Lung (tissue), 12 donors: ENCODE measurements around the gene CCPG1. TPM values are rescaled to one million over a fixed set of nuclear protein-coding genes. Genes with fewer than 3 reads are reported as not detected.

ENCODE experiments used
- ATAC-seq: fragments of 200-7000 bp; cut with Tn5 transposase; one replicate; pipeline ENCODE4 v1.9.1; 2020; ENCODE audit warnings: moderate number of reproducible peaks; ENCODE audit not compliant: insufficient read depth, low FRiP score
- DNase-seq, 3 donors: peaks; one replicate each; pipeline ENCODE4 v3.0.0-alpha.2; 2013 to 2017
- H3K27ac ChIP-seq, 2 donors: one replicate each; pipeline ENCODE4 v1.5.1; 2013; ENCODE audit warnings: mild to moderate bottlenecking in 2 of 2, moderate library complexity in 2 of 2, control low read depth in 1 of 2, inconsistent platforms in 1 of 2, low read depth in 1 of 2, low read length in 1 of 2
- H3K27me3 ChIP-seq, 3 donors: one replicate each; pipeline ENCODE4 v1.5.1; 2013; ENCODE audit warnings: low read length in 2 of 3; ENCODE audit not compliant: control insufficient read depth in 3 of 3, insufficient read depth in 3 of 3
- H3K36me3 ChIP-seq, 4 donors: one replicate each; pipeline ENCODE4 v1.5.1; 2013; ENCODE audit warnings: low read length in 4 of 4, mild to moderate bottlenecking in 1 of 4, moderate library complexity in 1 of 4; ENCODE audit not compliant: control insufficient read depth in 4 of 4, insufficient read depth in 4 of 4
- H3K4me1 ChIP-seq, 5 donors: one replicate each; pipeline ENCODE4 v1.5.1; 2013; ENCODE audit warnings: low read length in 5 of 5, mild to moderate bottlenecking in 2 of 5, moderate library complexity in 1 of 5; ENCODE audit not compliant: control insufficient read depth in 5 of 5, insufficient read depth in 5 of 5
- H3K4me3 ChIP-seq: one replicate; pipeline ENCODE4 v1.5.1; 2013; ENCODE audit warnings: mild to moderate bottlenecking, control low read depth, moderate library complexity
- H3K9ac ChIP-seq, 2 donors: one replicate each; pipeline ENCODE4 v1.5.1; 2013; ENCODE audit warnings: low read length in 2 of 2, control low read depth in 1 of 2; ENCODE audit not compliant: insufficient read depth in 1 of 2
- H3K9me3 ChIP-seq, 4 donors: one replicate each; pipeline ENCODE4 v1.5.1; 2013; ENCODE audit warnings: low read length in 3 of 4, mild to moderate bottlenecking in 1 of 4, moderate library complexity in 1 of 4; ENCODE audit not compliant: control insufficient read depth in 4 of 4, insufficient read depth in 3 of 4
- WGBS, 2 donors: extraction: QIAGEN DNeasy Blood & Tissue Kit; methylation state at CpG; one replicate each; pipeline ENCODE4 v1.1.7; 2013; 5-methylcytosine and 5-hydroxymethylcytosine counted together
- polyA plus RNA-seq, 2 donors: library from polyadenylated mRNA; stranded (reverse); fragments of 200-250 nt; gene quantifications; one replicate each; pipeline ENCODE4 v1.2.1, GENCODE V29; 2013
- total RNA-seq, 2 donors: library from RNA; depleted of rRNA in 1 of 2; stranded (reverse); fragments of >200 nt in 1 of 2; gene quantifications; one replicate each; pipeline ENCODE4 v1.2.1, GENCODE V29; 2014 to 2021
- TF ChIP-seq, protein P1 (sequence below): IDR thresholded peaks from 2 replicates; pipeline ENCODE4 v1.5.1; 2012; ENCODE audit warnings: mild to moderate bottlenecking; ENCODE audit errors: control extremely low read depth, extremely low read depth
- donor health status: control.
- donor health status: control.
- donor health status: Bipolar disorder and iron deficiency.
- donor health status: healthy.
- donor health status: DM: yes; HTN: yes; CAD: no.

CCPG1 gene
- total and polyA plus RNA-seq, 4 donors: 24.0 to 75.0 (median 53.8) TPM

DNA sequence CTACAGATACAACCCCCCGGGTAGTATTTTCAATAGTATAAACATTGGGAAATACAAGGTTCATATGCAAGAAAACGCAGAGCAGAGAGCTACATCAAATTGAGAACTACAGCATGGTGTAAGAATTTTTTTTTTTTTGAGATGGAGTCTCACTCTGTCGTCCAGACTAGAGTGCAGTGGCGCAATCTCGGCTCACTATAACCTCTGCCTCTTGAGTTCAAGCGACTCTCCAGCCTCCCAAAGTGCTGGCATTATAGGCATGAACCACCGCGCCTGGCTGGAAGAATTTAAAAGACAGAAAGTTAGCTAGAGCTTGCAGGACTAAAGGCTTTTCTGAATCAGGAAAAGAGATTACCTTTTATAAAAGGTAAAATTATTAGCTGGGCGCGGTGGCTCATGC, 47.1 kb downstream of the CCPG1 start:
- H3K27ac ChIP-seq: no peak overlapping the region
- no peaks in the 10 kb centered on the region for H3K9me3 ChIP-seq
- no peaks in the 10 kb centered on the region for H3K4me1 ChIP-seq
- H3K27me3 ChIP-seq: no peaks in the 10 kb centered on the region
- ATAC-seq (no peak), DNase-seq (no peak)
- WGBS, 2 donors: 69 to 77% methylated on average over 10 of the region's 10 CpGs
- TF ChIP-seq, protein P1, sequence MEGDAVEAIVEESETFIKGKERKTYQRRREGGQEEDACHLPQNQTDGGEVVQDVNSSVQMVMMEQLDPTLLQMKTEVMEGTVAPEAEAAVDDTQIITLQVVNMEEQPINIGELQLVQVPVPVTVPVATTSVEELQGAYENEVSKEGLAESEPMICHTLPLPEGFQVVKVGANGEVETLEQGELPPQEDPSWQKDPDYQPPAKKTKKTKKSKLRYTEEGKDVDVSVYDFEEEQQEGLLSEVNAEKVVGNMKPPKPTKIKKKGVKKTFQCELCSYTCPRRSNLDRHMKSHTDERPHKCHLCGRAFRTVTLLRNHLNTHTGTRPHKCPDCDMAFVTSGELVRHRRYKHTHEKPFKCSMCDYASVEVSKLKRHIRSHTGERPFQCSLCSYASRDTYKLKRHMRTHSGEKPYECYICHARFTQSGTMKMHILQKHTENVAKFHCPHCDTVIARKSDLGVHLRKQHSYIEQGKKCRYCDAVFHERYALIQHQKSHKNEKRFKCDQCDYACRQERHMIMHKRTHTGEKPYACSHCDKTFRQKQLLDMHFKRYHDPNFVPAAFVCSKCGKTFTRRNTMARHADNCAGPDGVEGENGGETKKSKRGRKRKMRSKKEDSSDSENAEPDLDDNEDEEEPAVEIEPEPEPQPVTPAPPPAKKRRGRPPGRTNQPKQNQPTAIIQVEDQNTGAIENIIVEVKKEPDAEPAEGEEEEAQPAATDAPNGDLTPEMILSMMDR: no peak
- H3K4me3 ChIP-seq: no peak overlapping the region
- H3K36me3 ChIP-seq: peaks cover 0 to 23% (median 4%) of the 10 kb centered on the region in 4 donors
- no peak overlapping the region for H3K9ac ChIP-seq

- Histone ChIP-seq H3K9me3 (no peaks in the 10 kb centered on the region), H3K9ac (no peak overlapping the region), H3K27ac (no peak overlapping the region), H3K27me3 (no peaks in the 10 kb centered on the region), H3K4me3 (no peak overlapping the region), H3K36me3 (peaks cover 0 to 27% (median 4%) of the 10 kb centered on the region in 4 donors), H3K4me1 (no peaks in the 10 kb centered on the region)
- 26 to 54% methylated on average over 6 of the region's 6 CpGs for WGBS, 2 donors
- no peak for DNase-seq
- TF ChIP-seq, protein P1: no peak
- no peak for ATAC-seq
These were observed 47.9 kb downstream of the CCPG1 start for GRCh38 chr15:55360256-55360655.

GRCh38 chr15:55358471-55358870, 49.7 kb downstream of the CCPG1 start:
- no peaks in the 10 kb centered on the region for H3K27me3 ChIP-seq
- ATAC-seq (no peak), DNase-seq (no peak)
- H3K4me3 ChIP-seq: no peak overlapping the region
- H3K9me3 ChIP-seq: no peaks in the 10 kb centered on the region
- H3K9ac ChIP-seq: no peak overlapping the region
- TF ChIP-seq, protein P1: no peak
- H3K27ac ChIP-seq: no peak overlapping the region
- peaks cover 0 to 21% (median 3%) of the 10 kb centered on the region in 4 donors for H3K36me3 ChIP-seq
- H3K4me1 ChIP-seq: no peaks in the 10 kb centered on the region

DNA sequence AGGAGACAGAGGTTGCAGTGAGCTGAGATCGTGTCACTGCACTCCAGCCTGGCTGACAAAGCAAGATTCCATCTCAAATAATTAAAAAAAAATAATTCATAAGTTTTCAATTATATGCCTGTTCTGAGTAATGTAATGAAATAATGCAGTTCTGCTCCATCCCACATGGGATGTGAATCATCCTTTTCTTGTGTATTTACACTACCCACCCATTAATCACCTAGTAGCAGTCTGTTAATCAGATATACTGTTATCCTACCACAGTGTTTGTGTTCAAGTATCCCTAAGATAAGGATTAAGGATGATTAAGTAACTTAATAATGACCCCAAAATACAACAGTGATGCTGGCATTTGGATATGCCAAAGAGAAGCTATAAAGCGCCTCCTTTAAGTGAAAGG, 50.4 kb downstream of the CCPG1 start:
- TF ChIP-seq, protein P1: no peak
- WGBS, 2 donors: 88 to 94% methylated on average over 2 of the region's 2 CpGs
- H3K9ac ChIP-seq: no peak overlapping the region
- H3K9me3 ChIP-seq: no peaks in the 10 kb centered on the region
- no peaks in the 10 kb centered on the region for H3K27me3 ChIP-seq
- peaks cover 0 to 21% (median under 1%) of the 10 kb centered on the region in 4 donors for H3K36me3 ChIP-seq
- ATAC-seq (no peak), DNase-seq (no peak)
- H3K27ac ChIP-seq: no peak overlapping the region
- no peak overlapping the region for H3K4me3 ChIP-seq
- no peaks in the 10 kb centered on the region for H3K4me1 ChIP-seq
